ENCODE measurements around the gene HAPLN3. TPM values are rescaled to one million over a fixed set of nuclear protein-coding genes. Genes with fewer than 3 reads are reported as not detected.

Gene HAPLN3
- polyA plus RNA-seq, 1 donor from 2014 or later, result not detected

DNA sequence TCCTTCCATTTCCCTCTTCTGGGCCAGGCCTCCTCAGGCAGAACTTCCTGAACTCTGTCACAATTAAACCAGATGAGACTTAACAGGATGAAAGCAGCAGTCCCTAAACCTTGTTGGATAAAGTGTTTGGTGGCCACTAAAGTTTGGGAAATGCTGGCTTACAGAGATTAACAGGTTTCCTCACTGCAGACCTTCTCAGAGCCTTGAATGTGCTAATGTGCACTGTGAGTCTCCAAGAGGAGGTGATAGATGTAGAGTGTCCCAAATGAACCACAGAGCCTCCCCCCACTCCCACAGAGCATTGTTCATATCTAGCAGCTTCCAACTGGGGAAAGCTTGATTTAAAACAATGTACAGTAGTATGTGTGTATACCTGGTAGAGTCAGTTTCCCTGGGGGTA lies 42.9 kb downstream of the HAPLN3 start:
- Histone ChIP-seq H3F3A (ENCODE audit: insufficient read depth, low read length, poor library complexity, severe bottlenecking) (no peaks in the 10 kb centered on the region), H4K20me1 (ENCODE audit: insufficient read depth) (no peaks in the 10 kb centered on the region), H3K9ac (ENCODE audit: low read length) (no peak overlapping the region), H3K79me2 (replicated peaks; ENCODE audit: insufficient read depth, low read length) (no peaks in the 10 kb centered on the region), H3K36me3 (ENCODE audit: insufficient read depth, low read length) (no peaks in the 10 kb centered on the region), H3K4me3 (ENCODE audit: low read length) (no peak overlapping the region), H3K27ac (ENCODE audit: low read length) (no peak overlapping the region), H3K27me3 (ENCODE audit: insufficient read depth, low read depth, low read length) (no peaks in the 10 kb centered on the region), H3K9me3 (ENCODE audit: low read length) (no peaks in the 10 kb centered on the region), H2AFZ (ENCODE audit: low read depth, low read length) (no peak overlapping the region), H3K4me2 (ENCODE audit: low read length) (no peak overlapping the region), H3K9me2 (ENCODE audit: insufficient read depth, low read length) (no peaks in the 10 kb centered on the region)
- no peak for TF ChIP-seq POLR2AphosphoS5 (IDR thresholded peaks at IDR 0.05)
- TF ChIP-seq, protein P1, sequence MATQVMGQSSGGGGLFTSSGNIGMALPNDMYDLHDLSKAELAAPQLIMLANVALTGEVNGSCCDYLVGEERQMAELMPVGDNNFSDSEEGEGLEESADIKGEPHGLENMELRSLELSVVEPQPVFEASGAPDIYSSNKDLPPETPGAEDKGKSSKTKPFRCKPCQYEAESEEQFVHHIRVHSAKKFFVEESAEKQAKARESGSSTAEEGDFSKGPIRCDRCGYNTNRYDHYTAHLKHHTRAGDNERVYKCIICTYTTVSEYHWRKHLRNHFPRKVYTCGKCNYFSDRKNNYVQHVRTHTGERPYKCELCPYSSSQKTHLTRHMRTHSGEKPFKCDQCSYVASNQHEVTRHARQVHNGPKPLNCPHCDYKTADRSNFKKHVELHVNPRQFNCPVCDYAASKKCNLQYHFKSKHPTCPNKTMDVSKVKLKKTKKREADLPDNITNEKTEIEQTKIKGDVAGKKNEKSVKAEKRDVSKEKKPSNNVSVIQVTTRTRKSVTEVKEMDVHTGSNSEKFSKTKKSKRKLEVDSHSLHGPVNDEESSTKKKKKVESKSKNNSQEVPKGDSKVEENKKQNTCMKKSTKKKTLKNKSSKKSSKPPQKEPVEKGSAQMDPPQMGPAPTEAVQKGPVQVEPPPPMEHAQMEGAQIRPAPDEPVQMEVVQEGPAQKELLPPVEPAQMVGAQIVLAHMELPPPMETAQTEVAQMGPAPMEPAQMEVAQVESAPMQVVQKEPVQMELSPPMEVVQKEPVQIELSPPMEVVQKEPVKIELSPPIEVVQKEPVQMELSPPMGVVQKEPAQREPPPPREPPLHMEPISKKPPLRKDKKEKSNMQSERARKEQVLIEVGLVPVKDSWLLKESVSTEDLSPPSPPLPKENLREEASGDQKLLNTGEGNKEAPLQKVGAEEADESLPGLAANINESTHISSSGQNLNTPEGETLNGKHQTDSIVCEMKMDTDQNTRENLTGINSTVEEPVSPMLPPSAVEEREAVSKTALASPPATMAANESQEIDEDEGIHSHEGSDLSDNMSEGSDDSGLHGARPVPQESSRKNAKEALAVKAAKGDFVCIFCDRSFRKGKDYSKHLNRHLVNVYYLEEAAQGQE (IDR thresholded peaks at IDR 0.05; ENCODE audit: borderline replicate concordance), result no peak
- no peak for TF ChIP-seq MXI1 (conservative IDR thresholded peaks at IDR 0.05; ENCODE audit: poor library complexity, severe bottlenecking)
- TF ChIP-seq EZH2 (IDR thresholded peaks at IDR 0.05; ENCODE audit: borderline replicate concordance, insufficient read depth, low read length, poor library complexity, severe bottlenecking), result no peak

DNA sequence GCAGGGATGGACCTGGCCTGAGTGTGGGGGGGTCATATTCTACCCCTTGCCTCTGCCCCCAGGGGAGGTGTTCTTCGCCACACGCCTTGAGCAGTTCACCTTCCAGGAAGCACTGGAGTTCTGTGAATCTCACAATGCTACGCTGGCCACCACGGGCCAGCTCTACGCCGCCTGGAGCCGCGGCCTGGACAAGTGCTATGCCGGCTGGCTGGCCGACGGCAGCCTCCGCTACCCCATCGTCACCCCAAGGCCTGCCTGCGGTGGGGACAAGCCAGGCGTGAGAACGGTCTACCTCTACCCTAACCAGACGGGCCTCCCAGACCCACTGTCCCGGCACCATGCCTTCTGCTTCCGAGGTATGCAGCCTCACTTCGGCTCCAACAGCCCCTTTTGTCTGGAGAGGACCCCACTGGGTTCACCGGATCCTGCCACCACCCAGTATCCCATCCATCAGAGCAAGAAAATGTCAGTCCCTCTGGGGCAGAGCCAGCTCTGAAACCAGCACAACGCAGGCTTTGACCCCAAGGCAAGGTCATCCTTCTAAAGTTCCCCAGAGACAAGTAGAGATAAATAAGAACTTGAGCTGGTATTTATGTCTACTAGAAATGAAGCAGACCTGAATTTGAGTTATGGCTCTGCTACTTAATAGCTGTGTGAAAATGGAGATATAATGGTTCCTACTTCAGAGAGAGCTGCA lies 45.8 kb downstream of the HAPLN3 start:
- Histone ChIP-seq H3K9ac (ENCODE audit: low read length) (no peak overlapping the region), H3K79me2 (replicated peaks; ENCODE audit: insufficient read depth, low read length) (no peaks in the 10 kb centered on the region), H3K27me3 (ENCODE audit: insufficient read depth, low read depth, low read length) (no peaks in the 10 kb centered on the region), H3K27ac (ENCODE audit: low read length) (no peak overlapping the region), H3F3A (ENCODE audit: insufficient read depth, low read length, poor library complexity, severe bottlenecking) (no peaks in the 10 kb centered on the region), H3K9me3 (ENCODE audit: low read length) (no peaks in the 10 kb centered on the region), H3K4me2 (ENCODE audit: low read length) (no peak overlapping the region), H3K4me3 (ENCODE audit: low read length) (no peak overlapping the region), H3K36me3 (ENCODE audit: insufficient read depth, low read length) (no peaks in the 10 kb centered on the region), H2AFZ (ENCODE audit: low read depth, low read length) (no peak overlapping the region), H3K9me2 (ENCODE audit: insufficient read depth, low read length) (no peaks in the 10 kb centered on the region), H4K20me1 (ENCODE audit: insufficient read depth) (no peaks in the 10 kb centered on the region)
- TF ChIP-seq EP300 (conservative IDR thresholded peaks at IDR 0.05; ENCODE audit: poor library complexity, severe bottlenecking) (no peak), POLR2AphosphoS5 (IDR thresholded peaks at IDR 0.05) (no peak), TAF1 (IDR thresholded peaks at IDR 0.05; ENCODE audit: low read depth) (no peak), EZH2 (IDR thresholded peaks at IDR 0.05; ENCODE audit: borderline replicate concordance, insufficient read depth, low read length, poor library complexity, severe bottlenecking) (no peak), RAD21 (conservative IDR thresholded peaks at IDR 0.05) (no peak), SMC3 (conservative IDR thresholded peaks at IDR 0.05; ENCODE audit: poor library complexity) (no peak), MXI1 (conservative IDR thresholded peaks at IDR 0.05; ENCODE audit: poor library complexity, severe bottlenecking) (no peak)
- TF ChIP-seq, protein P1 (IDR thresholded peaks at IDR 0.05; ENCODE audit: borderline replicate concordance), result no peak
- TF ChIP-seq, protein P2, sequence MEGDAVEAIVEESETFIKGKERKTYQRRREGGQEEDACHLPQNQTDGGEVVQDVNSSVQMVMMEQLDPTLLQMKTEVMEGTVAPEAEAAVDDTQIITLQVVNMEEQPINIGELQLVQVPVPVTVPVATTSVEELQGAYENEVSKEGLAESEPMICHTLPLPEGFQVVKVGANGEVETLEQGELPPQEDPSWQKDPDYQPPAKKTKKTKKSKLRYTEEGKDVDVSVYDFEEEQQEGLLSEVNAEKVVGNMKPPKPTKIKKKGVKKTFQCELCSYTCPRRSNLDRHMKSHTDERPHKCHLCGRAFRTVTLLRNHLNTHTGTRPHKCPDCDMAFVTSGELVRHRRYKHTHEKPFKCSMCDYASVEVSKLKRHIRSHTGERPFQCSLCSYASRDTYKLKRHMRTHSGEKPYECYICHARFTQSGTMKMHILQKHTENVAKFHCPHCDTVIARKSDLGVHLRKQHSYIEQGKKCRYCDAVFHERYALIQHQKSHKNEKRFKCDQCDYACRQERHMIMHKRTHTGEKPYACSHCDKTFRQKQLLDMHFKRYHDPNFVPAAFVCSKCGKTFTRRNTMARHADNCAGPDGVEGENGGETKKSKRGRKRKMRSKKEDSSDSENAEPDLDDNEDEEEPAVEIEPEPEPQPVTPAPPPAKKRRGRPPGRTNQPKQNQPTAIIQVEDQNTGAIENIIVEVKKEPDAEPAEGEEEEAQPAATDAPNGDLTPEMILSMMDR (IDR thresholded peaks at IDR 0.05; ENCODE audit: poor library complexity, severe bottlenecking), result no peak

All from neural cell (in vitro differentiated cells).